ENCODE measurements around the gene OSMR.

Gene OSMR

DNA sequence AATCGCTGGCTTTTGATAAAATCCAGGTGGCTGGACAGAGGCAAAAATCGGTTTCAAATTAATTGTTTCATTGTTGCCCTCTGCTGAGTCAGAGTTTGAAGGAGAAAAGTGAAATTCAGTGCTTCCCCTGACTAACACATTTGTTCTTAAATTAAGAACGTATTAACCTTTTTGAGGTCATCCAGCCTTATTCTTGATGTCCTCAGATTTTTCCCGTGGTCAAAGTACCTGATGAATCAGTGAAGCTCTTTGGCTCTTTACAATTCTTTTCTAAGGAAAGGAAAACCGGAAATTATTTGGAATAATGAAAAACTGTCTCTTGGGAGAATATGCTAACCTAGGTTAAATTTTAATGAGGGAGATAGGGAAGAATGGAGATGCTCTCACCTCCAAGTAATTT, 21.6 kb downstream of the OSMR start:
- no peak for TF ChIP-seq CTCF (IDR thresholded peaks at IDR 0.05)

- TF ChIP-seq CTCF (IDR thresholded peaks at IDR 0.05) = no peak
Observed at GRCh38 chr5:38870595-38870994, 24.8 kb downstream of the OSMR start.

DNA sequence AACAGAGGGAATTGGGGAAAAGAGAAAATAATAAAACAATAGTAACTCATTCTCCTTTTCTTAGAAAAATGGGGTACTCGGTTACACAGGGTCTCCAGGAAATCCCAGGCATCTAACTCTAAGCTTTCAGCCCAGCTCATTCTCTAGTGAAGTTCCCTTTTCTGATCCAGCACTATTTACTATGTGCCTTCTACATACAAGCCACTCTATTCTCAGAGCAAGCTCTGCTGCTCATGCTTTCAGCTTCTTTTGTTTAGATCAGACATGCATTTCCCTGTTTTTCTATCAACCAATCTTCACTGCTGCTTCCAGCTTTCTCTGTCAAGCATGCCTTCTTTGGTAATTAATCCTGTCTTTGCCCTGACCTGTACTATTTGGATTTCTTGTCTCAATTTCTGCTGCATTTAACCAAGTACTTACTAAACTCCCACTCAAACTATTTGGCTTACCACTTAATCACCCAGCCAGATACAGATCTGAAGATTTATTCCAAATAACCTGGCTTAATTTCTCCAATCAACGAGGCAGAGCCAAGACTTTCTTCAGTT, 25.3 kb downstream of the OSMR start:
- no peak for TF ChIP-seq CTCF (IDR thresholded peaks at IDR 0.05)

GRCh38 chr5:38871790-38872551, 26.2 kb downstream of the OSMR start:
- no peak for TF ChIP-seq CTCF (IDR thresholded peaks at IDR 0.05)

- no peak for TF ChIP-seq CTCF (IDR thresholded peaks at IDR 0.05)
Observed at GRCh38 chr5:38872826-38873225, 27.0 kb downstream of the OSMR start.

- TF ChIP-seq CTCF (IDR thresholded peaks at IDR 0.05) = no peak
Observed at GRCh38 chr5:38874948-38875456, 29.2 kb downstream of the OSMR start.

DNA sequence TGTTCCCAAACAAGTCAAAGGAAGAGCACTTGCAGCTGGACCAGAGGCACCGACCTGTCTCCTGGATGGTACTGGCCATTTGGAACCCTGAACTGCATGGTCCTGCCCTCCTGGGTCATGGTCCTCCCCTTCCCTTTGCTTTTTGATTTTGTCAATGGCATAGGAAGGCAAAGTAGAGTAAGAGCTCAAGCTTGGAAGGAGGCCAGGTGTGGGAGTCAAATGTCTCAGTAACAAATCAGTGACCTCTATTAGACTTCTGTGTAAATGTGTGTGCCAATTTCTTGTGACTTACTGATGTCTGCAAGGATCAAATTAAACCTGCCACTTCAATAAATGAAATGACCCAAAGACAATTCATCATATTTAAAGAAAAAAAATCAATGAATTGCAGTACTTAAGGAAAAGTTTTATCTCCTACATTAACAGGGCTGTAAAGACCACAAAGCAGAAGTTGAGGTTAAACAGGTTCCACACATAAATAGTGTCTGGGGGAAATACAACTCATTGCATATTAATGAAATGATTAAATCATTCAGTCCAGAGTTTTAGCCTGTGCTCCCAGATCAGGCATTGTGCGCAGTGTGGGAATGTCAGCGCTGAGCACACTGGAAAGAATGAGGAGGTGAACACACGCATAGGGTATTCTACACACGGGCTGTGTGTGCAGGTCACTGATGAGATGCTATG, 32.7 kb downstream of the OSMR start:
- TF ChIP-seq CTCF (IDR thresholded peaks at IDR 0.05) = no peak
